OCI-LY3 (cell line): ENCODE results near the gene DUSP1.

Experiments used
- CTCF ChIP-seq: fragments of 200-600, 300-600 bp; sonication (generic); IDR thresholded peaks from 2 replicates; pipeline ENCODE4 v1.5.1; 2014; ENCODE audit warnings: antibody characterized with exemption, low read length, low read depth
- EZH2phosphoT487 ChIP-seq: fragments of 200-600 bp; shearing (Covaris generic); IDR thresholded peaks from 2 replicates; pipeline ENCODE4 v1.6.1; 2018; ENCODE audit warnings: antibody characterized with exemption, mixed run types, low read depth

- TF ChIP-seq CTCF (no peak), EZH2phosphoT487 (no peak)
These were observed 40.8 kb downstream of the DUSP1 start for GRCh38 chr5:172730222-172730621.
